22Rv1 (cell line): ENCODE data around the gene U2AF2.

Experiments used
- ZFX ChIP-seq: fragments of 450-650 bp; IDR thresholded peaks from 2 replicates; pipeline ENCODE4 v1.6.1; 2017; ENCODE audit warnings: antibody characterized with exemption, borderline replicate concordance
- TF ChIP-seq, protein P1 (sequence below): fragments of 450-650 bp; IDR thresholded peaks from 2 replicates; pipeline ENCODE4 v1.5.1; 2017; ENCODE audit warnings: mild to moderate bottlenecking

DNA sequence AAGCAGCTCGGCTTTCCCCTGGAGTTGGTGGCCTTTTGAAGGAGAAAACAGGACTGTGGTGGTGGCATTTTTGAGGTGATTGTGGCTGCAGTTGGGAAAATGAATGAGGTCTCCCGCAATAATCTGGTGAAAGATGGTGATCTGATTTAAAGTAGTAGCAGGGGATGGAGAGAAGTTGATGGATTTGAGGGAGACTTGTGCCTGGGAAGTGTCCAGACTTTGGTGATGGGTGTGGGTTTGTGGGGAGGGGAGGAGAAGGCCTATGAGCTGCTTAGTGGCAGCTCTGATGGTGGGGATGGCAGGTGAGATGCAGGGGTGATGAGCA lies 16.2 kb downstream of the U2AF2 start:
- TF ChIP-seq, protein P1, sequence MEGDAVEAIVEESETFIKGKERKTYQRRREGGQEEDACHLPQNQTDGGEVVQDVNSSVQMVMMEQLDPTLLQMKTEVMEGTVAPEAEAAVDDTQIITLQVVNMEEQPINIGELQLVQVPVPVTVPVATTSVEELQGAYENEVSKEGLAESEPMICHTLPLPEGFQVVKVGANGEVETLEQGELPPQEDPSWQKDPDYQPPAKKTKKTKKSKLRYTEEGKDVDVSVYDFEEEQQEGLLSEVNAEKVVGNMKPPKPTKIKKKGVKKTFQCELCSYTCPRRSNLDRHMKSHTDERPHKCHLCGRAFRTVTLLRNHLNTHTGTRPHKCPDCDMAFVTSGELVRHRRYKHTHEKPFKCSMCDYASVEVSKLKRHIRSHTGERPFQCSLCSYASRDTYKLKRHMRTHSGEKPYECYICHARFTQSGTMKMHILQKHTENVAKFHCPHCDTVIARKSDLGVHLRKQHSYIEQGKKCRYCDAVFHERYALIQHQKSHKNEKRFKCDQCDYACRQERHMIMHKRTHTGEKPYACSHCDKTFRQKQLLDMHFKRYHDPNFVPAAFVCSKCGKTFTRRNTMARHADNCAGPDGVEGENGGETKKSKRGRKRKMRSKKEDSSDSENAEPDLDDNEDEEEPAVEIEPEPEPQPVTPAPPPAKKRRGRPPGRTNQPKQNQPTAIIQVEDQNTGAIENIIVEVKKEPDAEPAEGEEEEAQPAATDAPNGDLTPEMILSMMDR, result no peak
- no peak for TF ChIP-seq ZFX
